Peyer's patch (tissue), 4 donors: ENCODE data around the gene KIF18B. TPM values are rescaled to one million over a fixed set of nuclear protein-coding genes. Genes with fewer than 3 reads are reported as not detected.

Experiments used
- DNase-seq, 3 donors: peaks; one replicate each; pipeline ENCODE4 v3.0.0-alpha.2; 2017 to 2019
- H3K27ac ChIP-seq, 4 donors: fragments of 200-600 bp; sonication (generic); one replicate each; pipeline ENCODE4 v1.5.1; 2016 to 2019
- H3K27me3 ChIP-seq, 2 donors: fragments of 200-600 bp; sonication (generic); one replicate each; pipeline ENCODE4 v1.5.1; 2019
- H3K36me3 ChIP-seq, 3 donors: fragments of 200-600 bp; sonication (generic); one replicate each; pipeline ENCODE4 v1.5.1; 2016 to 2019
- H3K4me1 ChIP-seq, 4 donors: fragments of 200-600 bp; sonication (generic); one replicate each; pipeline ENCODE4 v1.5.1; 2016 to 2019
- H3K4me3 ChIP-seq, 4 donors: fragments of 200-600 bp; sonication (generic); 1 replicate in 3 of 4; 2 replicates in 1 of 4; pipeline ENCODE4 v1.5.1; 2016 to 2019; ENCODE audit warnings: mild to moderate bottlenecking in 1 of 4
- H3K9me3 ChIP-seq, 4 donors: fragments of 200-600 bp; sonication (generic); one replicate each; pipeline ENCODE4 v1.5.1; 2016 to 2019; ENCODE audit warnings: mild to moderate bottlenecking in 1 of 4
- CTCF ChIP-seq, 6 experiments: fragments of 450-650 bp in 4 of 6; fragments of 200-600 bp in 2 of 6; sonication (generic) in 1 of 6; IDR thresholded peaks; one replicate each; pipeline ENCODE4 v1.5.1; 2017 to 2019; ENCODE audit warnings: antibody characterized with exemption in 6 of 6, mild to moderate bottlenecking in 3 of 6, moderate library complexity in 1 of 6
- POLR2A ChIP-seq, 2 donors: fragments of 450-650 bp; IDR thresholded peaks; one replicate each; pipeline ENCODE4 v1.5.1; 2017; ENCODE audit warnings: antibody characterized with exemption in 2 of 2, mild to moderate bottlenecking in 2 of 2, moderate library complexity in 2 of 2
- total RNA-seq, 4 donors: library from RNA; depleted of rRNA; stranded (reverse); fragments of >200 nt; gene quantifications; one replicate each; pipeline ENCODE4 v1.1.0, GENCODE V29; 2016

Gene KIF18B
- total RNA-seq, 4 donors from 2014 or later = 3.4 to 40.4 (median 6.8) TPM

- no peak overlapping the region for H3K4me3 ChIP-seq
- no peaks in the 10 kb centered on the region for H3K27me3 ChIP-seq
- no peak overlapping the region for H3K27ac ChIP-seq
- no peak for TF ChIP-seq CTCF (IDR thresholded peaks at IDR 0.05)
- no peak for TF ChIP-seq POLR2A (IDR thresholded peaks at IDR 0.05)
- DNase-seq = no peak
- H3K4me1 ChIP-seq = peaks cover 0 to 5% (median 4%) of the 10 kb centered on the region in 4 donors
- H3K36me3 ChIP-seq = no peaks in the 10 kb centered on the region
- H3K9me3 ChIP-seq = no peaks in the 10 kb centered on the region
These were observed 5.1 kb downstream of the KIF18B start for GRCh38 chr17:44942456-44942855.

GRCh38 chr17:44941712-44942331 lies 5.8 kb downstream of the KIF18B start:
- Histone ChIP-seq H3K4me3 (no peak overlapping the region), H3K9me3 (no peaks in the 10 kb centered on the region), H3K4me1 (no peaks in the 10 kb centered on the region), H3K27ac (no peak overlapping the region), H3K27me3 (no peaks in the 10 kb centered on the region), H3K36me3 (no peaks in the 10 kb centered on the region)
- TF ChIP-seq CTCF (IDR thresholded peaks at IDR 0.05) = no peak
- no peak for TF ChIP-seq POLR2A (IDR thresholded peaks at IDR 0.05)
- DNase-seq = no peak

DNA sequence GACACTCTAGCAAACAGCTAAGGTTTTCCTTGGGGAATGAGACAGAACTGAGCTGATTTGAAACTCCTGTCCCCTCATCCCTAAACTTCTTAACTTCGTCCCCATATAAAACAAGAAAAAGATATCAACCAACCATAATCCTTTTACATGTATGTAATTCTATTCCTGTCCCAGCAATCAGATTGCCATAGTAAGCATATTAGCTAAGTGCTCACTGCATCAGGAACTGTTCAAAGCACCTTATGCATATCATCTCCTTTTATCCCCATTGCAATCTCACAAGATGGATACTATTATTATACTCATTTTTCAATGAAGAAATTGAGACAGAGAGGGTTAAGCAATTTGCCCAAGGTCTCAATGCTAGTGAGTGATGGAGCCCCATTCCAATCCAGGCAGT lies 6.8 kb downstream of the KIF18B start:
- no peaks in the 10 kb centered on the region for H3K4me1 ChIP-seq
- H3K36me3 ChIP-seq = no peaks in the 10 kb centered on the region
- H3K4me3 ChIP-seq = no peak overlapping the region
- DNase-seq = no peak
- H3K27ac ChIP-seq = no peak overlapping the region
- H3K27me3 ChIP-seq = no peaks in the 10 kb centered on the region
- TF ChIP-seq POLR2A (IDR thresholded peaks at IDR 0.05) (no peak), CTCF (IDR thresholded peaks at IDR 0.05) (no peak)
- H3K9me3 ChIP-seq = no peaks in the 10 kb centered on the region

GRCh38 chr17:44940317-44940716 lies 7.3 kb downstream of the KIF18B start:
- DNase-seq = no peak
- Histone ChIP-seq H3K4me3 (no peak overlapping the region), H3K27me3 (no peaks in the 10 kb centered on the region), H3K27ac (no peak overlapping the region), H3K36me3 (no peaks in the 10 kb centered on the region), H3K9me3 (no peaks in the 10 kb centered on the region), H3K4me1 (no peaks in the 10 kb centered on the region)
- TF ChIP-seq CTCF (IDR thresholded peaks at IDR 0.05) (no peak), POLR2A (IDR thresholded peaks at IDR 0.05) (no peak)

DNA sequence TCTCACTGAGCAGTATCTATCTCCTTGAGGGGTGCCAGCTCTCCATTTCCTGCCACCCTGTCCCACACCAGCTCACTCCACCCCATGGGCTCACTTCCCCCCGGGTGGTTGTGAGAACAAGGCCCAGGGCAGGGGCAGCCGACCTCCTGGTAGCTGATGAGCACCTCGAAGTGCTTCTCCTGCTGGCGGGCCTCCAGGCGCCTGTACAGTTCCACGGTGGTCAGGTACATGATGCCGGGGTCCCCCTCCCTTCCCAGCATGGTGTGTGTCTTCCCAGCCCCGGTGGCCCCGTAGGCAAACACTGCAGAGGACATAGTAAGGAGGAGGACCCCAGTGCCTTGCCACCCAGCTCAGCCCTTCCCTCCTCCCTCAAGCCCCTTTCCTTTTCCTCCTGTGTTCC lies 12.5 kb downstream of the KIF18B start:
- Histone ChIP-seq H3K27ac (no peak overlapping the region), H3K4me1 (no peaks in the 10 kb centered on the region), H3K27me3 (no peaks in the 10 kb centered on the region), H3K4me3 (no peak overlapping the region), H3K9me3 (no peaks in the 10 kb centered on the region), H3K36me3 (no peaks in the 10 kb centered on the region)
- no peak for TF ChIP-seq POLR2A (IDR thresholded peaks at IDR 0.05)
- TF ChIP-seq CTCF (IDR thresholded peaks at IDR 0.05) = no peak
- DNase-seq = peak in 1 of 3 donors; percentile 45

DNA sequence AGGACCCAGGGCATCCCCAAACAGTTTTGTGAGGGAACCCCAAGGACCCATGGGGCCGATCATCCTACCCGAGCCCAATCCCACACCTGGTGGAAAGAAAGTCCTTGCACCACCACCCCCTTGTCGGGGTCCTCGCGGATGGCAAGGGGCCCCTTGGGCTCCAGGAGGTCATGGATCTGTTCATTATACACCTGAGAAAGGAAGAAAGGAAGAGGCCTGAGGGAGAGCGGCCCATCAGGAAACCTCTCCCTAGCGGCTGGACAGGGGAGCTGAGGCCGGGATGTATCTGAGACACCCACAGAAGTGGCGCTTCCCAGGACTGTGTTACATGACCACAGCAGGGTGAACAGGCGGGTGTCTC lies 12.8 kb downstream of the KIF18B start:
- TF ChIP-seq POLR2A (IDR thresholded peaks at IDR 0.05) = no peak
- no peak for TF ChIP-seq CTCF (IDR thresholded peaks at IDR 0.05)
- Histone ChIP-seq H3K27me3 (no peaks in the 10 kb centered on the region), H3K27ac (no peak overlapping the region), H3K9me3 (no peaks in the 10 kb centered on the region), H3K36me3 (no peaks in the 10 kb centered on the region), H3K4me3 (no peak overlapping the region), H3K4me1 (no peaks in the 10 kb centered on the region)
- DNase-seq = peak in 1 of 3 donors; percentile 41
